SU-DHL-6 (cell line): Measurements from ENCODE around the gene SP110.

ENCODE experiments used
- H2AFZ ChIP-seq: fragments of 200-600 bp; sonication (generic); 2 replicates; pipeline ENCODE4 v1.6.1; 2014; ENCODE audit warnings: low read depth, mild to moderate bottlenecking, moderate library complexity, mixed read lengths, antibody characterized with exemption, low read length; ENCODE audit not compliant: severe bottlenecking
- H3F3A ChIP-seq: fragments of 200-600 bp; shearing (Covaris generic); 2 replicates; pipeline ENCODE4 v1.6.0; 2016; ENCODE audit warnings: antibody characterized with exemption, mild to moderate bottlenecking; ENCODE audit not compliant: insufficient read depth
- H3K27ac ChIP-seq: fragments of 200-600 bp; sonication (generic); 2 replicates; pipeline ENCODE4 v1.5.1; 2016; ENCODE audit warnings: low read depth, mild to moderate bottlenecking, low read length, moderate library complexity, mixed read lengths
- H3K27me3 ChIP-seq: fragments of 200-600 bp; sonication (generic), shearing (Covaris generic); 2 replicates; pipeline ENCODE4 v1.6.0; 2014; ENCODE audit warnings: mild to moderate bottlenecking, low read length
- H3K36me3 ChIP-seq: fragments of 200-600 bp; sonication (generic); 2 replicates; pipeline ENCODE4 v1.6.1; 2014; ENCODE audit warnings: mild to moderate bottlenecking, low read length, mixed read lengths
- H3K4me2 ChIP-seq: fragments of 300-600, 200-600 bp; shearing (Covaris generic), sonication (generic); 2 replicates; pipeline ENCODE4 v1.6.0; 2014; ENCODE audit warnings: low read length, low read depth, mild to moderate bottlenecking; ENCODE audit not compliant: poor library complexity, severe bottlenecking
- H3K4me3 ChIP-seq: fragments of 200-600 bp; sonication (generic); 2 replicates; pipeline ENCODE4 v1.5.1; 2014; ENCODE audit warnings: antibody characterized with exemption, low read length, mild to moderate bottlenecking, mixed read lengths; ENCODE audit not compliant: insufficient read depth, poor library complexity, severe bottlenecking
- H3K79me2 ChIP-seq: fragments of 200-600 bp; sonication (generic); 2 replicates; pipeline ENCODE4 v1.6.1; 2014; ENCODE audit warnings: mild to moderate bottlenecking, low read length, moderate library complexity; ENCODE audit not compliant: insufficient read depth
- H3K9ac ChIP-seq: fragments of 200-600 bp; sonication (generic); 2 replicates; pipeline ENCODE4 v1.7.0; 2014; ENCODE audit warnings: mild to moderate bottlenecking, low read length
- H3K9me2 ChIP-seq: fragments of 200-600 bp; sonication (generic); replicated peaks from 2 replicates; pipeline ENCODE4 v1.6.1; 2014; ENCODE audit warnings: low read length; ENCODE audit not compliant: insufficient read depth
- H3K9me3 ChIP-seq: fragments of 200-600 bp; sonication (generic); 2 replicates; pipeline ENCODE4 v1.6.1; 2014; ENCODE audit warnings: low read length, mixed read lengths; ENCODE audit not compliant: insufficient read depth
- H4K20me1 ChIP-seq: fragments of 200-600 bp; sonication (generic); 2 replicates; pipeline ENCODE4 v1.6.1; 2014; ENCODE audit warnings: low read depth, mild to moderate bottlenecking, antibody characterized with exemption, low read length, moderate library complexity, mixed read lengths
- EZH2phosphoT487 ChIP-seq: fragments of 200-600 bp; sonication (generic), shearing (Covaris generic); conservative IDR thresholded peaks from 2 replicates; pipeline ENCODE4 v1.6.1; 2018; ENCODE audit warnings: mild to moderate bottlenecking, antibody characterized with exemption, low read length, moderate library complexity, mixed read lengths
- TF ChIP-seq, protein P1 (sequence below): fragments of 200-600 bp; sonication (generic); IDR thresholded peaks from one replicate; pipeline ENCODE4 v1.5.1; 2017; ENCODE audit warnings: antibody characterized with exemption, mild to moderate bottlenecking, low read length, moderate library complexity; ENCODE audit not compliant: insufficient read depth, poor library complexity, severe bottlenecking

The SP110 gene

GRCh38 chr2:230179907-230180306, 39.9 kb downstream of the SP110 start:
- H3K27ac ChIP-seq = no peak overlapping the region
- no peak overlapping the region for H3K4me2 ChIP-seq
- H3K9ac ChIP-seq = no peak overlapping the region
- H3K4me3 ChIP-seq = no peak overlapping the region
- H3K9me2 ChIP-seq = no peaks in the 10 kb centered on the region
- no peaks in the 10 kb centered on the region for H3K27me3 ChIP-seq
- peaks cover 15% of the 10 kb centered on the region for H3K36me3 ChIP-seq
- TF ChIP-seq, protein P1, sequence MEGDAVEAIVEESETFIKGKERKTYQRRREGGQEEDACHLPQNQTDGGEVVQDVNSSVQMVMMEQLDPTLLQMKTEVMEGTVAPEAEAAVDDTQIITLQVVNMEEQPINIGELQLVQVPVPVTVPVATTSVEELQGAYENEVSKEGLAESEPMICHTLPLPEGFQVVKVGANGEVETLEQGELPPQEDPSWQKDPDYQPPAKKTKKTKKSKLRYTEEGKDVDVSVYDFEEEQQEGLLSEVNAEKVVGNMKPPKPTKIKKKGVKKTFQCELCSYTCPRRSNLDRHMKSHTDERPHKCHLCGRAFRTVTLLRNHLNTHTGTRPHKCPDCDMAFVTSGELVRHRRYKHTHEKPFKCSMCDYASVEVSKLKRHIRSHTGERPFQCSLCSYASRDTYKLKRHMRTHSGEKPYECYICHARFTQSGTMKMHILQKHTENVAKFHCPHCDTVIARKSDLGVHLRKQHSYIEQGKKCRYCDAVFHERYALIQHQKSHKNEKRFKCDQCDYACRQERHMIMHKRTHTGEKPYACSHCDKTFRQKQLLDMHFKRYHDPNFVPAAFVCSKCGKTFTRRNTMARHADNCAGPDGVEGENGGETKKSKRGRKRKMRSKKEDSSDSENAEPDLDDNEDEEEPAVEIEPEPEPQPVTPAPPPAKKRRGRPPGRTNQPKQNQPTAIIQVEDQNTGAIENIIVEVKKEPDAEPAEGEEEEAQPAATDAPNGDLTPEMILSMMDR = no peak
- no peak for TF ChIP-seq EZH2phosphoT487
- no peaks in the 10 kb centered on the region for H3K79me2 ChIP-seq
- H2AFZ ChIP-seq = no peak overlapping the region
- no peaks in the 10 kb centered on the region for H3F3A ChIP-seq
- no peaks in the 10 kb centered on the region for H4K20me1 ChIP-seq
- H3K9me3 ChIP-seq = no peaks in the 10 kb centered on the region

GRCh38 chr2:230178546-230179485, 41.0 kb downstream of the SP110 start:
- Histone ChIP-seq H3K36me3 (peaks cover 15% of the 10 kb centered on the region), H3F3A (no peaks in the 10 kb centered on the region), H2AFZ (no peak overlapping the region), H3K79me2 (no peaks in the 10 kb centered on the region), H3K27ac (no peak overlapping the region), H3K4me2 (no peak overlapping the region), H3K9ac (no peak overlapping the region), H3K9me3 (no peaks in the 10 kb centered on the region), H3K4me3 (no peak overlapping the region), H3K9me2 (no peaks in the 10 kb centered on the region), H3K27me3 (no peaks in the 10 kb centered on the region), H4K20me1 (no peaks in the 10 kb centered on the region)
- TF ChIP-seq EZH2phosphoT487 = no peak
- TF ChIP-seq, protein P1 = no peak

DNA sequence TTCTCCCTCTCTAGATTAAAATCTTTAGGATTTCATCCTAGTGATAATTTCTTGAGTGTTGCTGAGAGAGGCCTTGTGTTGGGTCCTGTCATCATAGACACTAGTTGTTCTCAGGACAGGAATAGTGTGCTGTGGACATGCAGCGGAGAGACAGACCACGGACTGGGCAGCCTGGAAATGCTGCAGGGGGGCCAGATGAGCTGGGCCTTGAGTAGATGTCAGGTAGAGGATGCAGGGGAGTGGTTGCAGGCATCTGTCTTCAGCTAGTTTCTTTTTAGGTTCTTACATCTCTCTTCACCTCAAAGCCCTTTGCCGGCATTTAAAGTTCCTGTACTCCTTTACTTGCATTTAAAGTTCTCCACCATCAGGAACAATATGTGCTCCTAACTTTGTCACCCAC, 42.8 kb downstream of the SP110 start:
- Histone ChIP-seq H3K9me3 (no peaks in the 10 kb centered on the region), H4K20me1 (no peaks in the 10 kb centered on the region), H3F3A (no peaks in the 10 kb centered on the region), H3K36me3 (peaks cover 7% of the 10 kb centered on the region), H2AFZ (no peak overlapping the region), H3K27ac (no peak overlapping the region), H3K9ac (no peak overlapping the region), H3K4me2 (no peak overlapping the region), H3K79me2 (no peaks in the 10 kb centered on the region), H3K9me2 (no peaks in the 10 kb centered on the region), H3K4me3 (no peak overlapping the region), H3K27me3 (no peaks in the 10 kb centered on the region)
- TF ChIP-seq, protein P1 = no peak
